ENCODE data around the gene PRSS36. TPM values are rescaled to one million over a fixed set of nuclear protein-coding genes. Genes with fewer than 3 reads are reported as not detected.
A peak's percentile ranks its signal among the peaks of the same experiment; 100 is the strongest.

Gene PRSS36
- total and polyA plus RNA-seq, 9 of the 15 experiments (the other 6 are each of a cell fraction or from before 2014, with no cell fraction given): 0.09 to 1.2 (median 0.54) TPM; not detected in 2

DNA sequence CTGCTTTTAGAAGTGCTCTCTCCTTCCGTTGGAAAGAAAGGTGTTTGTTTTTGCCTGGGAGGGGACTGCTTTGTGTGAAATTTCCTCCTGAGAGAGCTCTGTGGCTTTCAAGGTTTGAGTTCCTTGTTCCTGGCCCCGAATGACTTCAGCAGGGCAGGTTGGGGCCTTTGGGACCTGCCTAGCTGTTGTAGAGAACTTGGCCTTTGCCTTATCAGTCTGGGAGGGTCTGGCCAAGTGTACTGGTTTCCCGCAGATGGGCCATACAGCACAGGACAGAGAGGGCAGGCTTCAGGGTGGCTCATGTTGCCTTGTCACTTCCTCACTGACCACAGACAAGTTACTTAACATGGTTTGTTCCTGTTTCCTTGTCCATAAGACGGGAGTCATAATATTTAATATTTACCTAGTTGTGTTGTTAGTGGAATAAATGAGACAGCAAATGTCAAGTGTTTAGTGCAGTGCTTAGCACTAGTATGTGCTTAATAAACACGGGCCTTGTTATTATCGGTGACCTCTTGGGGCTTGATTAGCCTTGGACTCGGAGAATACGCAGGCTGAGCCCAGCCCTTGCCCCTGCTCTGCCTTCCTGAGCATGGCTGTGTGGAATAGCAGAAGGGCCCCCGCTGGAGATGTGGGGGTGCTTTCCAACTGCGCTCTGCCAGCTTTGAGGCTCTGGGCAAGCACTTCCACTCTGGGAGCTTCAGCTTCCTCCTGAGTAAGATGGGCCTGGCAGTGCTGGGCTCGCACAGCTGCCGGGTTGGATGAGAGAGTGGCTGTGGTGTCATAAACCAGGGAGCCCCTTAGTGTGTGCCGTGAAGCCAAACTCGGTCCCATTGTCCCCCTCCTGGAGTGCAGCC lies 20.9 kb downstream of the PRSS36 start (continued):
- TF ChIP-seq ZNF165 (CRISPR knock-in tag; IDR thresholded peaks at IDR 0.05; ENCODE audit: borderline replicate concordance) (no peak), ETV1 (tag; conservative IDR thresholded peaks at IDR 0.05; ENCODE audit: low read depth) (no peak), GTF2E2 (tag; IDR thresholded peaks at IDR 0.05) (peak; percentile 40; the same call in 1 of the 2 replicates), POLR2B (IDR thresholded peaks at IDR 0.05; ENCODE audit: low read depth, partially characterized antibody) (no peak), RBM15 (IDR thresholded peaks at IDR 0.05; ENCODE audit: insufficient read depth, low read length) (no peak), KDM4B (IDR thresholded peaks at IDR 0.05; ENCODE audit: borderline replicate concordance in 2 of 2, low read depth in 1 of 2) (no peak), BRCA1 (IDR thresholded peaks at IDR 0.05) (no peak), BRCA1 (CRISPR knock-in tag; IDR thresholded peaks at IDR 0.05) (no peak), CHCHD3 (CRISPR knock-in tag; IDR thresholded peaks at IDR 0.05) (no peak), ZFP1 (CRISPR knock-in tag; IDR thresholded peaks at IDR 0.05) (no peak), MTA3 (IDR thresholded peaks at IDR 0.05; ENCODE audit: borderline replicate concordance) (peak; percentile 78; the same call in 1 of the 2 replicates), HMG20A (CRISPR knock-in tag; conservative IDR thresholded peaks at IDR 0.05) (no peak), ZNF311 (CRISPR knock-in tag; IDR thresholded peaks at IDR 0.05) (no peak), FOXJ3 (CRISPR knock-in tag; IDR thresholded peaks at IDR 0.05) (no peak), KLF16 (IDR thresholded peaks at IDR 0.05) (no peak), MAFG (tag; conservative IDR thresholded peaks at IDR 0.05) (no peak), ZNF717 (CRISPR knock-in tag; IDR thresholded peaks at IDR 0.05) (no peak), TCF7 (IDR thresholded peaks at IDR 0.05; ENCODE audit: borderline replicate concordance) (no peak), ZNF778 (CRISPR knock-in tag; IDR thresholded peaks at IDR 0.05) (no peak), POLR3A (IDR thresholded peaks at IDR 0.05; ENCODE audit: borderline replicate concordance, extremely low read depth, insufficient read depth, insufficient read length) (no peak)
- TF ChIP-seq, protein P1, sequence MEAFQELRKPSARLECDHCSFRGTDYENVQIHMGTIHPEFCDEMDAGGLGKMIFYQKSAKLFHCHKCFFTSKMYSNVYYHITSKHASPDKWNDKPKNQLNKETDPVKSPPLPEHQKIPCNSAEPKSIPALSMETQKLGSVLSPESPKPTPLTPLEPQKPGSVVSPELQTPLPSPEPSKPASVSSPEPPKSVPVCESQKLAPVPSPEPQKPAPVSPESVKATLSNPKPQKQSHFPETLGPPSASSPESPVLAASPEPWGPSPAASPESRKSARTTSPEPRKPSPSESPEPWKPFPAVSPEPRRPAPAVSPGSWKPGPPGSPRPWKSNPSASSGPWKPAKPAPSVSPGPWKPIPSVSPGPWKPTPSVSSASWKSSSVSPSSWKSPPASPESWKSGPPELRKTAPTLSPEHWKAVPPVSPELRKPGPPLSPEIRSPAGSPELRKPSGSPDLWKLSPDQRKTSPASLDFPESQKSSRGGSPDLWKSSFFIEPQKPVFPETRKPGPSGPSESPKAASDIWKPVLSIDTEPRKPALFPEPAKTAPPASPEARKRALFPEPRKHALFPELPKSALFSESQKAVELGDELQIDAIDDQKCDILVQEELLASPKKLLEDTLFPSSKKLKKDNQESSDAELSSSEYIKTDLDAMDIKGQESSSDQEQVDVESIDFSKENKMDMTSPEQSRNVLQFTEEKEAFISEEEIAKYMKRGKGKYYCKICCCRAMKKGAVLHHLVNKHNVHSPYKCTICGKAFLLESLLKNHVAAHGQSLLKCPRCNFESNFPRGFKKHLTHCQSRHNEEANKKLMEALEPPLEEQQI (IDR thresholded peaks at IDR 0.05): no peak
- TF ChIP-seq, protein P2, sequence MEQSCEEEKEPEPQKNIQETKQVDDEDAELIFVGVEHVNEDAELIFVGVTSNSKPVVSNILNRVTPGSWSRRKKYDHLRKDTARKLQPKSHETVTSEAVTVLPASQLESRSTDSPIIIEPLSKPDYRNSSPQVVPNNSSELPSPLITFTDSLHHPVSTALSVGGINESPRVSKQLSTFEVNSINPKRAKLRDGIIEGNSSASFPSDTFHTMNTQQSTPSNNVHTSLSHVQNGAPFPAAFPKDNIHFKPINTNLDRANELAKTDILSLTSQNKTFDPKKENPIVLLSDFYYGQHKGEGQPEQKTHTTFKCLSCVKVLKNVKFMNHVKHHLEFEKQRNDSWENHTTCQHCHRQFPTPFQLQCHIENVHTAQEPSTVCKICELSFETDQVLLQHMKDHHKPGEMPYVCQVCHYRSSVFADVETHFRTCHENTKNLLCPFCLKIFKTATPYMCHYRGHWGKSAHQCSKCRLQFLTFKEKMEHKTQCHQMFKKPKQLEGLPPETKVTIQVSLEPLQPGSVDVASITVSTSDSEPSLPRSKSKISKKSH (CRISPR knock-in tag; IDR thresholded peaks at IDR 0.05): no peak
- TF ChIP-seq, protein P3, sequence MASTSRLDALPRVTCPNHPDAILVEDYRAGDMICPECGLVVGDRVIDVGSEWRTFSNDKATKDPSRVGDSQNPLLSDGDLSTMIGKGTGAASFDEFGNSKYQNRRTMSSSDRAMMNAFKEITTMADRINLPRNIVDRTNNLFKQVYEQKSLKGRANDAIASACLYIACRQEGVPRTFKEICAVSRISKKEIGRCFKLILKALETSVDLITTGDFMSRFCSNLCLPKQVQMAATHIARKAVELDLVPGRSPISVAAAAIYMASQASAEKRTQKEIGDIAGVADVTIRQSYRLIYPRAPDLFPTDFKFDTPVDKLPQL (IDR thresholded peaks at IDR 0.05; ENCODE audit: extremely low read depth, insufficient read length): no peak
- TF ChIP-seq, protein P4, sequence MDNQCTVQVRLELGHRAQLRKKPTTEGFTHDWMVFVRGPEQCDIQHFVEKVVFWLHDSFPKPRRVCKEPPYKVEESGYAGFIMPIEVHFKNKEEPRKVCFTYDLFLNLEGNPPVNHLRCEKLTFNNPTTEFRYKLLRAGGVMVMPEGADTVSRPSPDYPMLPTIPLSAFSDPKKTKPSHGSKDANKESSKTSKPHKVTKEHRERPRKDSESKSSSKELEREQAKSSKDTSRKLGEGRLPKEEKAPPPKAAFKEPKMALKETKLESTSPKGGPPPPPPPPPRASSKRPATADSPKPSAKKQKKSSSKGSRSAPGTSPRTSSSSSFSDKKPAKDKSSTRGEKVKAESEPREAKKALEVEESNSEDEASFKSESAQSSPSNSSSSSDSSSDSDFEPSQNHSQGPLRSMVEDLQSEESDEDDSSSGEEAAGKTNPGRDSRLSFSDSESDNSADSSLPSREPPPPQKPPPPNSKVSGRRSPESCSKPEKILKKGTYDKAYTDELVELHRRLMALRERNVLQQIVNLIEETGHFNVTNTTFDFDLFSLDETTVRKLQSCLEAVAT (IDR thresholded peaks at IDR 0.05): no peak

Data from K562 (cell line).